ENCODE measurements around the gene LRRC9.

Gene LRRC9

DNA sequence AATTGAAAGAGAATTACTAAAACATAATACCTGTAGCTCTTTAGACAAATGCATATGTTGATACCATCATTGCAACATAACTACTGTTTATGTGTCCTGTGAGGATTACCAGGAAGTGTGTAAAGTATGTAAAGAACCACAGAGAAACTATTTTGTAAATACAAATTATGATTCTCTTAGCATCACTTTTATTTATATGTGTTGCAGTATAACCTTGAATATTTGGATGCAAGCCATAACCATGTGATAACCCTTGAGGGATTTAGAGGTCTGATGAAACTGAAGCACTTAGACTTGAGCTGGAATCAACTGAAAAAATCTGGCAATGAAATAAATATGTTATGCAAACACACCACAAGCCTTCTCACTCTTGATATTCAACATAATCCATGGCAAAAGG is 77.5 kb downstream of the LRRC9 start:
- TF ChIP-seq, protein P1, sequence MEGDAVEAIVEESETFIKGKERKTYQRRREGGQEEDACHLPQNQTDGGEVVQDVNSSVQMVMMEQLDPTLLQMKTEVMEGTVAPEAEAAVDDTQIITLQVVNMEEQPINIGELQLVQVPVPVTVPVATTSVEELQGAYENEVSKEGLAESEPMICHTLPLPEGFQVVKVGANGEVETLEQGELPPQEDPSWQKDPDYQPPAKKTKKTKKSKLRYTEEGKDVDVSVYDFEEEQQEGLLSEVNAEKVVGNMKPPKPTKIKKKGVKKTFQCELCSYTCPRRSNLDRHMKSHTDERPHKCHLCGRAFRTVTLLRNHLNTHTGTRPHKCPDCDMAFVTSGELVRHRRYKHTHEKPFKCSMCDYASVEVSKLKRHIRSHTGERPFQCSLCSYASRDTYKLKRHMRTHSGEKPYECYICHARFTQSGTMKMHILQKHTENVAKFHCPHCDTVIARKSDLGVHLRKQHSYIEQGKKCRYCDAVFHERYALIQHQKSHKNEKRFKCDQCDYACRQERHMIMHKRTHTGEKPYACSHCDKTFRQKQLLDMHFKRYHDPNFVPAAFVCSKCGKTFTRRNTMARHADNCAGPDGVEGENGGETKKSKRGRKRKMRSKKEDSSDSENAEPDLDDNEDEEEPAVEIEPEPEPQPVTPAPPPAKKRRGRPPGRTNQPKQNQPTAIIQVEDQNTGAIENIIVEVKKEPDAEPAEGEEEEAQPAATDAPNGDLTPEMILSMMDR (IDR thresholded peaks at IDR 0.05) = no peak
- Histone ChIP-seq H3K9ac (no peak overlapping the region), H3K9me3 (ENCODE audit: control insufficient read depth, low read length) (no peaks in the 10 kb centered on the region)

DNA sequence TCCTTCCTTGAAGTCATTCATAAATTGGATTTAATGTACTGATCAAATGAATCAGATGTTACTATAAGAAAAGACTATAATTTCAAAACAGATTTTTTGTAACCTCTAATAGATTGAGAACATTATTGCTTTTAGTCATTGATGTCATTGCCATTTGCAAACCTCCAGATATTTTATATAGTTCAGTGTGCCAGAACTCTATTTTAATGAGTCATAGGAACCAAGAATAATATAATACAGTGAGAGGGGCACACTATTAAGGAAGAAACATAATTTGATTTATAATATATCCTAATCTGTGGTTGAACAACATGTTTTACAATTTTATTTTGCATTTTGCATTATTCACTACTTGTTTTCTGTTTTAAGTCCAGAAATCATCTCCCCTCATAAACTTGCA is 78.0 kb downstream of the LRRC9 start:
- TF ChIP-seq, protein P1 (IDR thresholded peaks at IDR 0.05) = no peak
- no peaks in the 10 kb centered on the region for H3K79me2 ChIP-seq

More for the DNA sequence above, 77.5 kb downstream of the LRRC9 start:
- no peak overlapping the region for H3K4me3 ChIP-seq (ENCODE audit: low read depth, low read length)
- no peak overlapping the region for H3K27ac ChIP-seq
- H3K79me2 ChIP-seq = no peaks in the 10 kb centered on the region
- no peak overlapping the region for H2AFZ ChIP-seq
- no peaks in the 10 kb centered on the region for H3K27me3 ChIP-seq (ENCODE audit: control insufficient read depth, insufficient read depth, low read length)
- no peaks in the 10 kb centered on the region for H3K4me1 ChIP-seq
- no peak overlapping the region for H3K4me2 ChIP-seq (ENCODE audit: low read length)
- H3K36me3 ChIP-seq (ENCODE audit: control insufficient read depth, insufficient read depth, low read length) = no peaks in the 10 kb centered on the region

DNA sequence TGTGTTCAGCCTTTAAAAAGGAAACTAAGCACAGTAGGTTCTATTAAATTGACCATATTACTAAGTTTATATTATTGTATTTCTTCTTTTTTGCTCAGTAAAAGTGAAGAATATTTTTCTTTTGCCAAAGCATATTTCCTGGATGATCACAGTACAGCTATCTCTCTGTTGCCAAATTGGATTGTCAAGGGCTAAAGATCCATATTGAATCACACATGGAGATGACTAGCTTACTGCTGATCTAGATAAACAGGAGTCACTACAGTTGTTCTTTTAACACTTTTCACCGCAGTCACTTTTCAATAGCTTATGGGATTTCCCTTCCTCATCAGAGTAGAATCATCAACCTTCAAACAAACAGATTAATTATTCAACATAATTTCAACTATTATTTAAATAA is 78.6 kb downstream of the LRRC9 start:
- H3K27me3 ChIP-seq (ENCODE audit: control insufficient read depth, insufficient read depth, low read length) = no peaks in the 10 kb centered on the region
- no peak overlapping the region for H3K9ac ChIP-seq
- no peaks in the 10 kb centered on the region for H3K36me3 ChIP-seq (ENCODE audit: control insufficient read depth, insufficient read depth, low read length)
- no peaks in the 10 kb centered on the region for H3K9me3 ChIP-seq (ENCODE audit: control insufficient read depth, low read length)
- no peak overlapping the region for H3K27ac ChIP-seq
- no peak overlapping the region for H2AFZ ChIP-seq
- no peak overlapping the region for H3K4me3 ChIP-seq (ENCODE audit: low read depth, low read length)
- H3K4me1 ChIP-seq = no peaks in the 10 kb centered on the region
- no peak overlapping the region for H3K4me2 ChIP-seq (ENCODE audit: low read length)
- H3K79me2 ChIP-seq = no peaks in the 10 kb centered on the region
- TF ChIP-seq, protein P1 (IDR thresholded peaks at IDR 0.05) = no peak

More for the DNA sequence above, 78.0 kb downstream of the LRRC9 start:
- Histone ChIP-seq H3K4me2 (ENCODE audit: low read length) (no peak overlapping the region), H2AFZ (no peak overlapping the region), H3K36me3 (ENCODE audit: control insufficient read depth, insufficient read depth, low read length) (no peaks in the 10 kb centered on the region), H3K4me3 (ENCODE audit: low read depth, low read length) (no peak overlapping the region), H3K9me3 (ENCODE audit: control insufficient read depth, low read length) (no peaks in the 10 kb centered on the region), H3K27me3 (ENCODE audit: control insufficient read depth, insufficient read depth, low read length) (no peaks in the 10 kb centered on the region), H3K4me1 (no peaks in the 10 kb centered on the region), H3K27ac (no peak overlapping the region), H3K9ac (no peak overlapping the region)

DNA sequence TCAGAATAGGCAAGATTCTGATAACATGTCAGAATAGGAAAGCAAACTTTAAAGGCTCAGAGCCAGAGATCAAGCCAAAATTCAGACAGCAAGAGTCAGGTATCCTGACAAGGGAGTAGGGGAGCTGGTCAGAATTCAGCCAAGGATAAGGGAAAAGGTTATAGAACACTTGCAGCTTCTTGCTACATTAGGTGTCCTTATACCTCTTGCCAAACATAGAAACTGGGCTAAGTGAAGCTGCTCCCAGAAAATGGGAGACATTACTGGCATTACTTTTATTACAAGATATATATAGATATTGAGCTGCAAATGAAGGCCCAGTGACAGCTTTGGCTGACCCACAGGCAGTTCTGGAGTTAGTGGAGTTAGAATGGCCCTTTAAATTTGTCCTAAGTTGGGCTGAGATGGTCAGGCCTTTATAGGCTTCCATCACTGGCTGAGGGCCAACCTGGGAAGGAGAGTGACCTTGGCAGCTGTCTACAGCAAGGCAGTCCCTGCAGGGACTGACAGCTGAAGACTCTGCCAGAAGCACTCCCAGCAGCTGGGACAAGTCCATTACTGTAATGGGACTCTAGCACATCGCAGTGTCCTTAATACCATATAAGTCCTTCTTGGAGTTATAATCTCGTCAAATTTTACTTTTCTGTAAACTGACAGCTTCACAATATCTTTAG is 83.0 kb downstream of the LRRC9 start:
- no peaks in the 10 kb centered on the region for H3K36me3 ChIP-seq (ENCODE audit: control insufficient read depth, insufficient read depth, low read length)
- no peak overlapping the region for H2AFZ ChIP-seq
- no peaks in the 10 kb centered on the region for H3K79me2 ChIP-seq
- no peaks in the 10 kb centered on the region for H3K27me3 ChIP-seq (ENCODE audit: control insufficient read depth, insufficient read depth, low read length)
- no peaks in the 10 kb centered on the region for H3K9me3 ChIP-seq (ENCODE audit: control insufficient read depth, low read length)
- TF ChIP-seq, protein P1 (IDR thresholded peaks at IDR 0.05) = no peak
- H3K27ac ChIP-seq = no peak overlapping the region
- H3K9ac ChIP-seq = no peak overlapping the region
- no peak overlapping the region for H3K4me2 ChIP-seq (ENCODE audit: low read length)
- no peak overlapping the region for H3K4me3 ChIP-seq (ENCODE audit: low read depth, low read length)
- no peaks in the 10 kb centered on the region for H3K4me1 ChIP-seq

DNA sequence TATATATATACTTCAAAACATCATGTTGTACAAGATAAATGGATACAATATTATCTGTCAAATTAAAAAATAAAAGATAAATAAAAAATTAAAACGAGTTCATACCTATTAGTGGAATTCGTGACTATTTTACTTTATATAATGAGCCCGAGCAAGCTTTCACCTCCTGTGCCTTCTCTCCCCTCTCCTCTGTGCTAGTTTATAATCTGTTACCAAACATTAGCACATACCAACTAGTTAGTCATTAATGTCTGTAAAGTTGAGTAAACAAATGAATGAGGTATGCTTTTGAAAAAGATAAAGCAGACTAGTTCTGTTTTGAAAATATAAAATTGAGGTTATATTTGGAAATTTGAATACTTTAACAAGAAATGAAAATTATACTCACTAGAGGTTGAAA is 84.0 kb downstream of the LRRC9 start:
- H3K27me3 ChIP-seq (ENCODE audit: control insufficient read depth, insufficient read depth, low read length) = no peaks in the 10 kb centered on the region
- no peaks in the 10 kb centered on the region for H3K79me2 ChIP-seq
- no peak overlapping the region for H3K4me2 ChIP-seq (ENCODE audit: low read length)
- no peak overlapping the region for H2AFZ ChIP-seq
- H3K9me3 ChIP-seq (ENCODE audit: control insufficient read depth, low read length) = no peaks in the 10 kb centered on the region
- H3K4me1 ChIP-seq = no peaks in the 10 kb centered on the region
- TF ChIP-seq, protein P1 (IDR thresholded peaks at IDR 0.05) = no peak
- no peak overlapping the region for H3K27ac ChIP-seq
- H3K9ac ChIP-seq = no peak overlapping the region
- H3K4me3 ChIP-seq (ENCODE audit: low read depth, low read length) = no peak overlapping the region
- no peaks in the 10 kb centered on the region for H3K36me3 ChIP-seq (ENCODE audit: control insufficient read depth, insufficient read depth, low read length)
